Fibroblast of pulmonary artery (primary cell): ENCODE data around the gene TBCD.

Experiments
- DNase-seq: peaks from one replicate; pipeline ENCODE4 v3.0.0-alpha.2; 2010; ENCODE audit warnings: low read depth
- H3K4me3 ChIP-seq: replicated peaks from 2 replicates; pipeline ENCODE4 v1.5.1; 2011; ENCODE audit warnings: low read depth, mild to moderate bottlenecking, control low read depth, low read length, moderate library complexity
- TF ChIP-seq, protein P1 (sequence below): IDR thresholded peaks from 2 replicates; pipeline ENCODE4 v1.5.1; 2011; ENCODE audit warnings: mild to moderate bottlenecking, control low read depth, low read length, inconsistent platforms; ENCODE audit errors: missing control alignments

The TBCD gene

DNA sequence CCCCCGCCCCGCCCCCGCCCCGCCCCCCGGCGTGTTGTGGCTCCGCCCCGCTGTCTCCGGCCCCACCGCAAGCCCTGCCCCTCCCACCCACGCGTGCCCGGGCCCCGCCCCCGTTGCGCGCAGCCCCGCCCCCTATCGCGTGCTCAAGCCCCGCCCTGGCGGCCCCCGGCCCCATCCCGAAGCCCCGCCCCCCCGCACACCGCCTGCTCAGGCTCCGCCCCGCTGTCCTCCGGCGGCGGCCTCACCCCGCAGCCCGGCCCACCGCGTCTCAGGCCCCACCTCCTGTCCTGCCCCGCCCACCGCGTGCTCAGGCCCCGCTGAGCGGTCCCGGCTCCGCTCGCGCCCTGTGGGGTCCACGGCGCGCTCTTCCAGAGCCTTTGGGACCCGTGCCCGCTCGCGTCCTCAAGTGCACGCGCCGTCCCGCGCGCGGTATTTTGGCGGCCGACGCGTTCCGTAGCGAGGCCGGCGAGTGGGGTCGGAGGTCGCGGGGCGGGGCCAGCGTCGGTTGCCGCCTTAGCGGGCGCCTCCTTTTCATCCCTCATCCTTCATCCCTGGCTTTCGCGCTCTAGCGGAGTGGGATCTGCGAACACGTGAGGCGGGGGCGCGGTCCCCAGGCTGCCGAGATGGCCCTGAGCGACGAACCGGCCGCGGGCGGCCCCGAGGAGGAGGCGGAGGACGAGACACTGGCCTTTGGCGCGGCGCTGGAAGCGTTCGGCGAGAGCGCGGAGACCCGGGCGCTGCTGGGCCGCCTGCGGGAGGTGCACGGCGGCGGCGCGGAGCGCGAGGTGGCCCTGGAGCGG, at the start of gene TBCD:
TSS of gene TBCD (plus strand) at position 495 of the 800 bp plus-strand sequence. CDS start at position 624, 129 bp downstream.
- TF ChIP-seq, protein P1, sequence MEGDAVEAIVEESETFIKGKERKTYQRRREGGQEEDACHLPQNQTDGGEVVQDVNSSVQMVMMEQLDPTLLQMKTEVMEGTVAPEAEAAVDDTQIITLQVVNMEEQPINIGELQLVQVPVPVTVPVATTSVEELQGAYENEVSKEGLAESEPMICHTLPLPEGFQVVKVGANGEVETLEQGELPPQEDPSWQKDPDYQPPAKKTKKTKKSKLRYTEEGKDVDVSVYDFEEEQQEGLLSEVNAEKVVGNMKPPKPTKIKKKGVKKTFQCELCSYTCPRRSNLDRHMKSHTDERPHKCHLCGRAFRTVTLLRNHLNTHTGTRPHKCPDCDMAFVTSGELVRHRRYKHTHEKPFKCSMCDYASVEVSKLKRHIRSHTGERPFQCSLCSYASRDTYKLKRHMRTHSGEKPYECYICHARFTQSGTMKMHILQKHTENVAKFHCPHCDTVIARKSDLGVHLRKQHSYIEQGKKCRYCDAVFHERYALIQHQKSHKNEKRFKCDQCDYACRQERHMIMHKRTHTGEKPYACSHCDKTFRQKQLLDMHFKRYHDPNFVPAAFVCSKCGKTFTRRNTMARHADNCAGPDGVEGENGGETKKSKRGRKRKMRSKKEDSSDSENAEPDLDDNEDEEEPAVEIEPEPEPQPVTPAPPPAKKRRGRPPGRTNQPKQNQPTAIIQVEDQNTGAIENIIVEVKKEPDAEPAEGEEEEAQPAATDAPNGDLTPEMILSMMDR: no peak
- peak within 1 kb of the TSS; percentile 74 for H3K4me3 ChIP-seq
- peak; percentile 92 for DNase-seq

DNA sequence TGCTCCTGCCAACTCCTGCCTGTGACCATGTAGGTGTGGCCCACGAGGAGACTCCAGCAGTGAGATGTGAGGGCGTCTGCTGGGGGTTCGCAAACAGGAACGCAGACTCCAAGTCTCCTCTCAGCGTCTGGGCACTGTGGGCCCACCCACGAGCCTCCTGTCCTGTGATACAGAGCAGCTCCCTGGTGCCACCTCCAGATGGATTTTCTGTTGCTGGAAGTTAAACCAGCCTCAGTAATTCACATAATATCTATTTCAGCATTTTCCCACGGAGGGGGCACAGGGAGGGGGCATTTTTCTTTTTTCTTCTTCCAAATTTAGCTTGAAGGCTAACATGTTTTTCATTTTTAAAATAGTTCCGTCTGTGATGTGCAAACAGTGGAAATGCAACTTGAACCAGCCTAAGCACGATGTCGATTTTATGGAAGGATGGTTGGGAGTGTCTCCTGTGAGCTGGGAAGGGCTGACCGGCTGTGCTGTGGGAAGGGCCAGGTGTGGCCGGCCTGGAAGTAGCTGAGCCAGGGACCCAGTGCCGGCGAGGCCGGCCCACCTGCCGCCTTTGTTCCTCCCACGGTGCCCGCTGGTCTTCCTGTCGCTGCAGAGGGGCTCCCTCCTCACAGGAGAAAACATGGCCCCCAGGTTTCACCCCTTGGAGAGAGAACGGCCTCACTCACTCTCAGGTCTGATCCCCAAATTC, 49.5 kb upstream of the TBCD start:
- no peak overlapping the region for H3K4me3 ChIP-seq
- DNase-seq: no peak
- TF ChIP-seq, protein P1: no peak

DNA sequence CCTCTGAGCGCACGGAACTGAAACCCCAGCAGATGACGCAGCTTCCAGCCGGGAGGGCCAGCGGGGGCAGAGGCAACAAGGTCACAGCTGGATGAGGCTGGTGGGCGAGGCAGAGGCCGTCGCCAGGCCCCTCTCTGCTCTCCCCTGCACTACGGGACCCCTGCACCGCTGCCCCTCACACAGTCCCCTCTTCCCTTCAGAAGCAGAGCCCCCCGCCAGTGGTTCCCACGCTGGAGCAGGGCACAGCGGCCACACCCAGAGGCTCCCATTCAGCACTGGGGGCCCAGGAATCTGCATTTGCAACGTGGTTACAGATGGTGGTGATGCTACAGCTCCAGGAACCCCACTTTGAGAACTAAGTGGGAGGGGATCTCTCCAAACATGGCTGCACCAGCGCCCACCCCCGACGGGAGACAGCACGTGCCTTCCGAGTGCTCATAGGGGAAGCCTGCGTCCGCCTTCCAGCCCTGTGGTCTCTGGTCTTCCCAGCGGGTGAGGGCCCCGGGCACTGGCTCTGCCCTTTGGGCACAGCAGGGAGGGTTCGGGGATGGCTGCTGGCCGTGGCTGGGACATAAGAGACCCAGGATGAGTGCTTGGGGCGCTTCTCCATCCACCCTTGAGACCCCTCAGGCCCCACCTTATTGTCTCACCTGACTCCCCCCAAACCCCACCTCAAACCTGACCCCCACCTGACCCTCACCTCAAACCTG, 48.7 kb upstream of the TBCD start:
- no peak for DNase-seq
- TF ChIP-seq, protein P1: no peak
- no peak overlapping the region for H3K4me3 ChIP-seq

DNA sequence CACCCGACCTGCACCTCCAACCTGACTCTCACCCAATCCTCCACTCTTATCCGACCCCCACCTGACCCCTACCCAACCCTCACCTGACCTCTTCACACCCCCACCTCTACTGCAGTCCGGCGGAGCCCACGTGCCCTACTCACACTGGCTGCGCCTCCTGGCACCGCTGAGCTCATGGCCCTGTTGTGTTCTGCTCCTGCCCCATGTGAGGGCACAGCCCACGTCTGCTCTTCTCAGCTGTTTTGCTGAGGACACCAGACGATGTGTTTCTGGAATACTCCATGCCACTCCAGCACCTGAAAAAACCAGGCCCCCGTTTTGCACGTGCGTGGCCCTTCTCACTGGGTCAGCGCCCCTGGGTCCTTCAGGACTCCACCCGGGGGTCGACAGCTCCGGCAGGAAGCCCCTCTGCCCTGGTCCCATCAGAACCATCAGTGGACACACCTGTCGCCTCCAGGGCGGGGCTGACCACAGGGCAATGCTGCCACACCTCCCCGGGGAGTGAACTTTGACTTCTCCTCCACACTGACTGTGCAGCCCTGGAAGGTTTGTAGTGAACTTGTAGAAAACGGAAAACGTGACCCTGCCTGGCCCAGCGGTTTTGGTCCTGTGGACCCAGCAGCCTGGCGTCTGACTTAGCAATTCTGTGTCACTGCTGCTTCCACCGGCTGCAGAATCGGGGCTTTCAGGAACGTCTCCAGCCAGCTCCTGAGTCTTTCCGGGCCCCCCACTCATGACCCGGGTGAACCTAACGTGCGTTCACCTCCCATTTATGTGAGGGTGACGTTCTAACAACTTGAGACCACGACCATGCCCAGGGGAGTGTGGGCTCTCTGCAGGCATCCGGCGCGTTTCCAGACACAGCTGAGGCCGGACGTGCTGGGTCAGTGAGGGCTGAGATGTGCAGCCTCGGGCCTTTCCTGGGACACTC, 47.7 kb upstream of the TBCD start:
- DNase-seq: no peak
- TF ChIP-seq, protein P1: no peak
- H3K4me3 ChIP-seq: no peak overlapping the region

DNA sequence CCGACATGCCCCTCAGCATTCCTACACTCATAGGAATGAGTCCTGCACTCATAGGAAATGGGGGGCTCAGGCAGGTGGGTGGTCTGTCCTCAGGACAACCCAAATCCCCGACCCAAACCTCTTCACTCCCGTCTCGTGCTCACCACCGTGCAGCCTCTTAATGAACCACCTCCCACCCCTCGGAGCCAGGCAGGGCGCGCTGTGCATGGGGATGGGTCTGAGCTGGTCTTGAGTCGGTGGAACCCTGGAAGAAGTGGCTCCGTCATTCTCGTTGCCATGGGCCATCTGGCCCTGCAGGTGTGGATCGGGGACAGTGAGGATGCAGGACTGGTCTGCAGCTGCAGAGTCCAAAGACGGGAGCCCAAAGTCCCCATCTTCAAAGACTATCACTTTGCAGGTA, 47.0 kb upstream of the TBCD start:
- no peak for DNase-seq
- no peak overlapping the region for H3K4me3 ChIP-seq
- TF ChIP-seq, protein P1: no peak

DNA sequence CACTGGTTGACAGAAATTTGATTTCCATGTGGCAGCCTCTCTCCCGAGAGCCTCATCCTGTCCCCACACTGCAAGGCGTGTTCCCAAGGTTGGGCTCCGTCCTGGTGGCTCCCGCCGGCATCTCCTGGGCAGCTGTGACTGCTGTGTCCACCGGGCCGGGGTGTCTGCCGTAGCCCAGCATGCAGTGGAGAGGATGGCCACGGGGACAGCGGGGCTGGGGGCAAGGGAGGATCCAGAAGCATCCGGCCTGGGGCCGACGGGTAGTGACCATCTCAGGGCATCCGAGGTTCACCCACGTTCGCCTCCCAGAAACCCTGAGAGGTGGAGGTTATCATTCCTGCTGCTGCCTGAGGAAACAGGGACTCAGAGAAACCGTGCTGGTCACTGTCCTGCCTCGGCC, 46.1 kb upstream of the TBCD start:
- H3K4me3 ChIP-seq: no peak overlapping the region
- DNase-seq: no peak
- TF ChIP-seq, protein P1: no peak
